DMS79 treated with DMSO at 0.1 percent for 48 hours (cell line): Measurements from ENCODE around the gene REEP3.

Source experiments
- DNase-seq: peaks from one replicate; lab custom pipeline; 2025; lab: John Stamatoyannopoulos, UW

REEP3 gene

DNA sequence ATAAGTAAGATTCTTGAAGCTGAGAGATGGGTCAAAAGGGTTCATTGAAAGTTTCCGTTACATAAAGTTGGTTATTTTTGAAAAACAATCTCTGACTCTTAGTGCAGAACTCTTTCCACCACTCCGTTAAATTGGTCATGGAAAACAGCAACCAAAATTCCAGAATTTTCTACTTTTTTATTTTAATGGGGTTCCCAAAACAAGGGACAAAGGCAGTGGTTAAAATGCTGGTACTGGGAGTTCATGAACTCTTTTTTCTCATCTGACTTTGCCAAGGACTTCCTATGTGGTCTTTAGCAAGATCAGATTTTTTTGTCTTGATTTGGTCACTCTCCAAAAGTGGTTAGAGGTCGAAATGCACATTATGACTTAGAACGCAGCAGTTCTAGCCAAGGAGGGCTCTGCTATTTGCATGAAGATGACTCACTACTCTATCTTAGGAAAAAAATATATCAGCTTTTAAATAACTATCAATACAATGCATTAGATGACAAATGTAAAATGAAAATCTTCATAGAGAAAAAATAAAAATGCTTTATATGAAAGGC, 145.7 kb downstream of the REEP3 start:
- no peak for DNase-seq

GRCh38 chr10:63667596-63668480, 146.6 kb downstream of the REEP3 start:
- DNase-seq, result no peak

DNA sequence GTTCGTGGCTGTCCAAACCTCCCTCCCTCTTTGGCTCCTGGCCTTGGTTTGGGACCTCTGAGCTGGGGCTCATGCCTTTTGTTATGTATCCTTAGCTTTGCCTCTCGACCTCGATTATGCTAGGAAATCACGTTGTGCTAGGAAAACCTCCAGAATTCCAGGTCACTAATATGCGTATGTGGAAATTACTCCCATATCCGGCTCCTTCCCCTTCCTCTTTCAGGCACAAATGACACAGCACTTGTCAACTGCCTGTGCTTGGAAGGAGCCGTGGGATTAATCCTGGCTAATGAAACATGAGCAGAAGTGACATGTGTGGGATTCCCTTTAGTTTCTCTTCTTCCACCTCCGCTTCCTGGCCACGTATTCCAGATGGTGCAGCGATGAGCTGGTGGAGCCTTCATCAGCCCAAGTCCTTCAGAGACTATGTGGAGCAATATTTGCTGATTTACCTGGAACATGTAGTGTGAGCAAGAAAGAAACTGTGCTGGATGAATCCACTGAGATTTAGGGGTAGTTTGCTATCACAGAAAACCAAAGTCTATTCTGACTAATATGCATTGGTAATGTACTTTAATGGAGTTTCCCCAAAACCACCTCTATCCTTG, 149.2 kb downstream of the REEP3 start:
- no peak for DNase-seq

- peak; percentile 84 for DNase-seq
Observed at GRCh38 chr10:63671317-63671937, 150.2 kb downstream of the REEP3 start.

DNA sequence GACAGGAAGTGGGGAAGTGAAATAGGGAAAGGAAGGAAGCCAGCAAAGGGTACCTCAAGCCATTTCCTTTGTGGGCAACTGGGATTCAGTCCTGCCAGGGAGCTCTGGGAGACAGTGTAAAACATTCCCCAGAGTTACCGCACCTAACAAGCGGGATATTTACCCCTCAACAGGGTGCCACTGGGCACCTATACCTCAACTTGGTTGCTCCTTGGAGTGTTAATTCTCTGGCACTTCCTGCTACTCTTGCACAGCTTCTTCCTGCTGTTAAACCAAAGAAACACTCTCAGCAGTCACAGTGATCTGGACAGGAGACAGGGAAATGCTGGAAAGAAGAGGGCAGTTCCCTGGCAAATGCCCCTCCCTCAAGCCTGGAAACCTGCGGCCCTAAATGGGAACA, 151.3 kb downstream of the REEP3 start:
- DNase-seq, result no peak

GRCh38 chr10:63673246-63673645, 152.0 kb downstream of the REEP3 start:
- DNase-seq, result no peak

DNA sequence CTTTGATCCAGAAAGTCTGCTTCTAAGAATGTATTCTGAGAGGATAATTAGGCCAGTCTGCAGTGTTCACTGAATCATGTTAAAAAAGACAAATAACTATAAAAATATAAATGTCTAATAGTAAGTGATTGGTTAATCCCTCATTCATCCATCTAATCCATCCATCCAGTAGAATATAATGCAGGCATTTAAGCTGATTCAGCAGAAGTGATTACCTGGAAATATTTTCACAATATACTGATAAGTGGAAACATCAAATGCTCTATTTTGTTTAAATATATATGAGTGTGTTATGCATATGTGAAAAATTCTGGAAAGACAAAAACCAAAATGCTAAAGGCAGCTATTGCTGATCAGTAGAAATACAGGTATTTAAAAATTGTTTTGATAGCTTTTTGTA, 152.6 kb downstream of the REEP3 start:
- DNase-seq, result no peak
